GM04503 (cell line): Measurements from ENCODE around the gene NWD2.
"Not testable (repeated sequence)": the region's sequence is repeated elsewhere in the genome, so short reads cannot be mapped to it uniquely, and the experiment has no call there.

Experiments
- DNase-seq: peaks from one replicate; pipeline ENCODE4 v3.0.0-alpha.2; 2012; ENCODE audit warnings: low read depth

NWD2 gene, protein sequence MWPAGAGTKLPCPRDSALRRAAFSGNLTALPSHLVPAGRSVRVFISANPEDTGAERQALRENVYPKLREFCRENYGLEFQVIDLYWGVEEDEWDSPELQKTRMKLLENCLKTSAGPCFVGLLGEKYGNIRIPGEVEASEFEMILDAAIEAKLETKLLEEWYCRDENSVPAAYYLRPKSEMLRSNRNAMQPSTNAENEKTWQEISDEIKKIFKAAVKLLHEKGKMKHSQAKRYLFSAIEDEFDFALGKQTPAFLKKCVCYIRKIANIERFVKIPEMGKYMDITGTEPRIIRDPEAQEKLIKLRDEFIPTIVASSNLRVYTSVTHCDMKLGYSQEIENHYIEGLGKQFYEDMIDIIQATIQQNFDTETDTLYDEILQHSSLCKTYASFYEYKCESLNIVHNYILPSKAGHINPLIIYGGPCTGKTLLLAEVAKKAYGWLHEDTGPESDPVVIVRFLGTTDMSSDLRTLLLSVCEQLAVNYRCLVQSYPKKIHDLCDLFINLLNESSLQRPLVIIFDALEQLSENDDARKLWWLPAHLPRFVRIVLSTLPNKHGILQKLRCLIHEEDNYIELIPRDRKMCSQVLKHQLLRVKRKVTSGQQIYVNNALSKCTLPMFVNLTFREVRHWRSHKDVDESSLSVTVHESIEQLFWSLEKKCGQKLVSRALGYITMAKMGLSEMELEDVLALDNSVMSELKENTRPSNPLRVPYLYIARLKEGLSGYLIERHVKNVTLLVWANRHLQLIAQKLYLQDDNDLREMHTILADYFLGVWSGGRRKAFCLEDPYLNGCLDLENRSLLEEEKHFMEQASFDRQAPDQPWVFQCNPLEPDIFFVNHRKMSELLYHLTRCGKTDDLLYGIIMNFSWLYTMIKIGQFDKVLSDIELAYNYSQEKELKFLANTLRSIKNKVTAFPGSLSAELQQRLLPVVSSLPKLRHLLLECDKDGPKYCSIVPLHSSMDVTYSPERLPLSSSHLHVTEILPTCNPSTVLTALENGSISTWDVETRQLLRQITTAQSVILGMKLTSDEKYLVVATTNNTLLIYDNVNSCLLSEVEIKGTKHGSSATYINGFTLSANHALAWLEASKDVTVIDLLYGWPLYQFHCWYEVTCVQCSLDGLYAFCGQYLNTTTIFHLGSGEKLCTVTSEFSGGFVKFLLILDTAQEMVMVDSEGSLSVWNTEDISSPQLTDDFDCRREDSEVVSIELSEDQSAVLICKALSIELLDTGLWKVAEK (N-terminal part only)

DNA sequence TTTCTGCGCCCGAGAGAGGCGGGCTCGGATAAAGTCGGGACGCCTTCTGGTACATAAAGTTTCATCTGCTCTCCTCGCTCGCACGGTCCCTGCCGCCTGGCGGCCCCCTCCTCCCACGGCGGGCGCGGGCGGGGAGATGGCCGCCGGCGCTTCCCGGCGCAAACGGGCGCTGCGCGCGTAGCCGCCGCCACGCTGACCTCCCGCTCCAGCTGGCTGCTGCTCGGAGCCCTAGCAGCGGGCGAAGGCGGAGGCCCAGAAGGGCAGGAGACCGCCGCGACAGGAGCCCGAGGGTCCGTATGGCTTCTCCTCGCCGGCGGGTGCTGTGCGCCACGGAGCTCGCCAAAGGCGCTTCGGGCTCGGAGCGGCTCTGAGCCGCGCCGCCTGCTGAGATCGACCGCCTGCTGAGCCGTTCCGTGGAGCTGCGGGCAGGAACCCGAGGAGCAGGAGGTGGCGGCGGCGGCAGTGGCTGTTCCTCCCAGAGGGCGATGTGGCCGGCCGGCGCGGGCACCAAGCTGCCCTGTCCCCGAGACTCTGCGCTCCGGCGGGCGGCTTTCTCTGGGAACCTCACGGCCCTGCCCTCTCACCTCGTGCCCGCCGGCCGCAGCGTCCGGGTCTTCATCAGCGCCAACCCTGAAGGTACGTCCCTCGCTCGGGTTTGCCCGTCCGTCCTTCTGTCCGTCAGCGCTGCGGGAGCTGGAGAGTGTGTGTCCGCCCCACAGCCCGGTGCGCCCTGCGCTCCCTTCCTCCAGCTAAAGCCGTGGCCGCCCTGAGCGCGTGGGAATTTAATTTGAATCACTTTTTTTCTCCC lies at the start of gene NWD2:
NWD2 (plus strand) TSS at position 161 of the 808 bp plus-strand sequence; CDS start at position 486, 325 bp downstream.
- DNase-seq = no peak

DNA sequence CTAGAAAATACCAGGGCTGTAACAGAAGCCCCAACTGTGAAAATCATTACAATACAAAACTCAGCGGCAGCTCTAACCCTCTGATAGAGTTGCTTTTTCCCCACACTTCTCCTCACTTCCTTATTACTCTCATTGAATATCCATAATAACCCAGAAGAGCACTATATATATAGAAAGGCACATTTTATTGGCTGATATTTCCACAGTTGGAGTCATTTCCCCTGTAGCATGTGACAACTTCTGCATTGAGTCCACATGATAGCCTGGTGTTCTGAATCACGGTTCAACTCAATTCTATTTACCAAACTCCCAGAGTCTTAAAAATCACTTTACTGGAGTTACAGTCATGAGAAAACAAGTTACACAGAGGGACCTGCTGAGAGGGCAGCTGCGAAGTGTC lies 46.6 kb upstream of the NWD2 start:
- no peak for DNase-seq

DNA sequence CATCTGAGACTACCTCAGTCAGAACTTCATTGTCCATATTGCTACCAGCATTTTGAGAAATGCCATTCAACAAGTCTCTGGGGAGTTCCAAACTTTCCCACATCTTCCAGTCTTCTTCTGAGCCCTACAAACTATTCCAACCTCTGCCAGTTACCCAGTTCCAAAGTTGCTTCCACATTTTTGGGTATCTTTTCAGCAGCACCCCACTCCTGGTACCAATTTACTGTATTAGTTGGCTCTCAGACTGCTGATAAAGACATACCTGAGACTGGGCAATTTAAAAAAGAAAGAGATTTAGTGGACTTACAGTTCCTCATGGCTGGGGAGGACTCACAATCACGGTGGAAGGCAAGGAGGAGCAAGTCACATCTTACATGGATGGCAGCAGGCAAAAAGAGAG lies 39.8 kb upstream of the NWD2 start:
- DNase-seq = not testable (repeated sequence)

DNA sequence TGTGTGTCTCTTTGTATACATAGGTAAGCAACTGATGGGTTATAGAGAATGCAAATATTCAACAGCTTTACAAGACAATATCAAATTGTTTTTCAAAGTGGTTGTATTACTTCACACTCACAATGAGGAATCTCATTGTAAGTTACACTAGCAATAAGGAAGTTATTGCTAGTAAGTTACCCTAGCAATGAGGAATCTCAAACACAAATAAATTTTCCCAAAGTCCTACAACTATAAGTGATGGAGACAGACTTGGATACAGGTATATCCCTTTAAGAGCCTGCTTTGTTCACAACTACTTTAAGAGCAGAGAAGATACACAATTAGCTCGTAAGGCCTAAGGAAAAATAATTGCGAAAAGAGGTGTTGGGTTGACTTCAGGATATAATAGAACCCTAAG lies 28.3 kb upstream of the NWD2 start:
- no peak for DNase-seq

DNA sequence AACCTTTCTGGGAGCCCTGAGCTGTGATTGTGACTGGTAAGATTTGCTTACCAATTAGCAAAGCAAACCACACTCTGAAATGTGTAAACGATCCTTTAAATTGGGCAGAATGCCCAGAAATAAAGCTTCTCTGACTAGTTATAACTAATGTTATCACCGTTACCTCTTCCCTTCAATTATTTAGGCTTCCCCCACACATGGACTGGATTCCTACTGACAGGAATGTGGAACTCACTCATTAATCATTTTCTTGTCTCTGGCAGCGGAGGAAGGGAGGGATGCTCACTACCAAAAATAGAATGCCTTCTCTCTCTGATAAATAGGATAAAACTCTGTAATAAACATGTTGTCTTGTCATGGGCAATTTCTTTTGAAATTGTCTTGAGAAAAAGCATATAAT lies 25.3 kb upstream of the NWD2 start:
- no peak for DNase-seq

DNA sequence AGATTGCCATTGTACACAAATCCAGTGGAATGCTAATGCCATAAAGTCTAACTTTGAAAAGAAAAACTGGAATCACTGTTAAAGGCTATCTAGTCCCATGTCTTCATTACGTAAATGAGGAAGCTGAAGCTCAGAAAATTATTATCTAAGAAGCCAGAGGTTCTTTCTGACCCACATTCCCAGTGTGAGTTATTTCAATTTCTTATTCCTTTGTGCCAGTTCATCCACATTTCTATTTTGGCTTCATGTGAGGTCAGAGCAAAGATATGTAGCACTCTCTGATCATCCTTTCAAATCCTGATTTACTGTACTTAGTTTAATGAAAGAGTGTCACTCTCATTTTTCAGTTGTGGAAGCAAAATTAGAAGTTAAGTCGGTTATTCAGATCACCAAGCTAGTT lies 24.6 kb upstream of the NWD2 start:
- no peak for DNase-seq

DNA sequence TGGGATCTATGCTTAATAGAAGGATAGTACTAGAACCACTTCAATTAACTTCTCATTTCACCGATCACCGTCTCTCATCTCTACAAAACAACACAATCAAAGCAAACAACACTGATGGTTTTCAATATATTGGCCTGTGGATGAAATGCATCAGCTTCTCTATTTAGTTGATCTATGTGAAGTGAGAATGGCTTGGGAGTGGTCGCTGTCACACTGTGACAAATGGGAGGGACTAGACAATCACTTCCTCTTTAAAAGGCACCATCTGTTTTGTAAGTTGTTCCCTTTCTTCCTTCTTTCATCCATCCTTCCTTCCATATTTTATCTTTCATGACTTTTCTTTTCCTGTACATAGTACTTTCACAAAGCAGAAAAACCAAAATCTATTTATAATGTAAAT lies 23.9 kb upstream of the NWD2 start:
- DNase-seq = no peak

DNA sequence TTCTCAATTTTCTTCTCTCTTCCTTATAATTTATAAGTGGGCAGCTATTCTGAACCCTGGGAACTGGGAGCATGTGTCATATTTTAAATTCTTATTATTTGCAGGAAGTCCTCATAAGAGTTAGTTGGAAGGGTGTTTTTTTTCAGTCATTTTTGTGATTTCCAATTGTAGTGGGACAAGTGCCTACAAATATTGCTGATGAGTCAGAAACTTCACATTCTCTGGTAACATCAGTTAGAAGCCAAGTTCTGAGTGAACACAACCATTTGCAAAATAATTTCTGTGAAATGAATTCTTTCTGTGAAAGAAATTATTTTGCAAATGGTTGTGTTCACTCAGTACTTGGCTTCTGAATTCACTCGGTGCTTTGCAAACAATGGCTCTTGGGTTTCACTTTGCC lies 20.8 kb upstream of the NWD2 start:
- no peak for DNase-seq

DNA sequence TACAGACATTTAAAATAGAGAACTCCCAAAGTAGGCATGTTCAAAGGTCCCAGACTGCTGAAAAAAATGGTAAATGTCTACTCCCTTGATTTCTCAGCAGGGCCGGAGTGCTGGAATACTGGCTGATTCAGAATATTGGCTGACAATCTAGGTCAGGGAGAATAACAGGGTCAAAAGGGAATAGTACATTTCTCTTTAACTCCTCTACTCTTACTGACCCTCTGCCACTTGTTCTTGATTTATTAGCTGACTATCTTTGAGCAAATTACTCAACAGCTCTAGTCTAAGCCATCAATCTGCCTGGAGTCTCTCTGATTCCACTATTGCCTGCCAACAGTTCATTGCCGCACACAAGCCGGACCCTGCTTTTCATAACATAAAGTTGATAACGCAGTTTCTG lies 19.7 kb upstream of the NWD2 start:
- no peak for DNase-seq

DNA sequence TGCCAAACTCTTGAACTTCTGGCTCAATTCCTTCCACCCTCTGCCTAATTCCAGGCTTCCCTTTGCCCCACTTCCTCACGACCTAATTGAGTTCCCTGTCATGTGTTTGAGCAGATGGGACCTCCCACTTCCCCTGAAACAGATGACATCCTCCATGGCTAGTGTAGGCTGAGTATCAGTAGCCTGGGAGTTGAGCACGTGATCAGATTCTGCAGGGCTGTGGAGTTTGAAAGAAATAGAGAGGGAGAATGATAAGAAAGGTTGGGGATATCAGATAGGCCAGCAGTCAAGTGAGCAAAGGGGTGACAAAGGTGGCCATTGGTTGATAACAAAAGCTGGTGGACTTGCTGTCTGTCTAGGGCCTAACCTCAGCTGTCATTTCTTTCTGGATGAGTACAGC lies 18.8 kb upstream of the NWD2 start:
- DNase-seq = no peak

DNA sequence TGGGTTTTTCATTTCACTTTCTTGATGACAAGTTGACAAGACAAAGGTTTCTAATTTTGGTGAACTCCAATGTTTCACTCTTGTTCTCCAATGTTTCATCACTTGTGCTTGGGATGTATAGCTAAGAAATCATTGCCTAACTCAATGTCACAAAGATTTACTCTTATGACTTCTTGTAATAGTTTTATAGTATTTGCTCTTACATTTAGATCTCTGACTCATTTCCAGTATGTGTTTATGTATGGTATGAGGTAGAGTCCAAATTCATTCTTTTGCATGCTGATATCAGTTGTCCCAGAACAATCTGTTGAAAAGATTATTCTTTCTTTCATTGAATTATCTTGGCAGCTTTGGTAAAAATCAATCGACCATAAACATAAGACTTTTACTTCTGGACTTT lies 12.2 kb upstream of the NWD2 start:
- DNase-seq = no peak

DNA sequence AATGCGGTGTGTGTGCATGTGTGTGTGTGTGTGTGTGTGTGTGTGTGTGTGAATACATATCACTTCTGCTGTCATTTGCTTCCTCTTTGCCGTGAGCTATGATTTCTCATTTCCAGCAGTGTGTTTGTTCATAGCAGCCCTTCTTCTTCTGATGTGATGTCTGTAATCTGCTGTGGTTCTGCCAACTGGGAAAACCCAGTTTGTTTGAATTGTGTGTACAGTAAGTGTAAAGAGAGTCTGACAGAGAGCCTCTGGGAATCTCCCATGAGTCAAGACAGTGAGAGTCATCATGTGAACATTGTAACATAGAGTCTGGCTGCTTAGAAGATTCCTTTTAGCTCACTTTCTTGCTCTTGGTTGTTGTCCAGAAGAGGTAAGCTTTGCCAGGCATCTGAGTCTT lies 8.4 kb upstream of the NWD2 start:
- no peak for DNase-seq

DNA sequence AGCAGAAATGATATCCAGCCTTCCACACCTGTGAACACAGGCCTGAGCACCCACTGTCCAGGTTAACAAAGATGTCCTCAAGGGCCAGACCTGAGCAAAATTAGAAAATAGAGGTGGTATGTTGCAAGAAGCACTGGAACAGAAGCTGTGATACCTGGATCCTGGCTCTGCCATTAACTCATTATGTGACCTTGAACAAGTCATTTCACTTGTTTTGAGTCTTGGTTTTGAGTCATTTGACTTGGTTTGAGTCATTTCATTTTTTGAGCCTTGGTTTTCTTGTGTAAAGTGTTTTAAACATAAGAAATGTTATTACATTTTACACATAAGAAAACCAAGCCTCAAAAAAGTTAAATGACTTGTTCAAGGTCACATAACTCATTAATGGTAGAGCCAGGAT lies 2.9 kb upstream of the NWD2 start:
- DNase-seq = no peak

DNA sequence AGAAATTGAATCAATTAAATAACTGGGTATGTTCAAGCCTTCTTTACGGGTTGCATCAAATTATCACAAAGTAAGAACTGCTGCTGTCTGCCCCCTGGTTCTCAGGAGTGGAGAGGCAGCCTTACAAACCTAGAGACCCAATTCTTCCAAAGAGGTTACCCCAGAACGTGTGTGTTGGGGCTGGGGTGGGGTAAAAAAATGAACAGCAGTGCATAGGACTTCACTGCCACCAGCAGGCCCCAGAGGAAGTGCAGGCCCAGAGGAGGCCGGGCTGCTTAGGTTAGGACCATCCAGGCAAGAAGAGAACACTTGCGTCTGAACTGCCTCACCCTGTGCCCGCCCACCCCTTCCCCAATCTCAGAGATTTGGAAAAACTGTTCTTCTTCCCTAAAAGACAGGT lies 1.5 kb upstream of the NWD2 start:
- no peak for DNase-seq

DNA sequence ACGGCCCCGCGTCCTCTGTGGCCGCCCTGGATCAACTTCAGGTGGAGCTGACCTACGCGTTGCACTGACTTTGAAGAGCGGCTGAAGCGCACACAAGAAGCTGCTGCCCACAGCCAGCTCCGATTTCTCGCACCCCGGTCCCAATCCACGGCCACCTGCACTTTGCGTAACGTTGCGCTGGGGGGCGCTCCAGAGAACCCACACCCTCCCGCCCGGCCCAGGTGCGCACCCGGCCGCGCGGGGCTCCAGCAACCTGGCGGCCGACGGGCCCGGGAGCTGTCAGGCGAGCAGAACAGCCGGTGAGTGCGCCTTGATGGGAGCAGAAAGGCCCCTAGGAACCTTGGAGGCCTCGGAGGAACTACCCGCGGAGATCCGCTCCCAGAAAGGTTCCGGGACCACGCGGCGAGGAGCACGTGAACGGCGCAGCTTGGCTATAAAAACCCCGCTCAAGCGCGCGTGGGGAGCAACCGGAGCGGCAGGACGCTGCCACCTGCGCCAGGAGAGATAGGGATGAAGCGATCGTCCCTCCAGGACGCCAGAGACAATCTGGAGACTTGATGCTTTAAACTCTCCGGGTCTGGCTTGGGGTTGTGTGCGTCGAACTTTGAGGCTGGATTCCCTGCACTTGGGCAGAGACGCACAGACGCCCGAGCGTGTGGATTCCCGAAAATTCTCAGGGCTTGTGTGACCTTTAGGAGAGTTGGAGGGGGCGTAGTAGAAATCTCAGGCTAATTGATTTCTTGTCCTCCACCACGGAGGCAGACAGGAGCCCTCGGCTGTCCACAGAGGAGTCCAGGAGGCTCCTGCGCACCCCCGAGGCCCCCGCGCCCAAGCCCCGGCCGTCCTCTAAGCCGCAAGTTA lies 591 bp upstream of the NWD2 start:
- DNase-seq = no peak

DNA sequence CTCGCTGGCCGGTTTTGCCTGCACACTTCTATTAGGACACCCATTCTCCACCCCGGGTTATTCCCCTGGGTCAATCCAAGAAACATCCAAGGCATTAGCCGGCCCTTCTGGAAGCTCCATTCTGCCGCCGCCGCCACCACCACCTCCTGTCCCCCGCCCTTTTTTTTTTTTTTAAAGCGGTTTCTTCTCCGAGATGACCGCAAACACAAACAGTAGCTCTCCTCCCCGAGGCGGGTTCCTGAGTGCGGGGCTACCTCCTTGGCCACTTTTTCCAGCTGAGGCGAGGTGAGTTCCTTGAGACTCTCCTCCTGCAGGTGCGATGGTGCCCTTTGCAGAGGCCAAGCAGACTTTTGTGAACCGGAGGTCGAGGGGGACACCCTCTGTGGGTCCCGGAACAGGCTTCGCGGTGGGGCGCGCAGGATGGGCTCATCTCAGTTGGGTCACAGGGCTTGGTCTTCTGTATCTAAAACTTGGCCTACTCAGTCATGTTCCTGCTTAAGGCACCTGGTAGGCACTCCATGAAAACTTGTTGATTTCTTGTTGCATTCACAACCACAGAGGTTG lies 930 bp downstream of the NWD2 start:
- no peak for DNase-seq

DNA sequence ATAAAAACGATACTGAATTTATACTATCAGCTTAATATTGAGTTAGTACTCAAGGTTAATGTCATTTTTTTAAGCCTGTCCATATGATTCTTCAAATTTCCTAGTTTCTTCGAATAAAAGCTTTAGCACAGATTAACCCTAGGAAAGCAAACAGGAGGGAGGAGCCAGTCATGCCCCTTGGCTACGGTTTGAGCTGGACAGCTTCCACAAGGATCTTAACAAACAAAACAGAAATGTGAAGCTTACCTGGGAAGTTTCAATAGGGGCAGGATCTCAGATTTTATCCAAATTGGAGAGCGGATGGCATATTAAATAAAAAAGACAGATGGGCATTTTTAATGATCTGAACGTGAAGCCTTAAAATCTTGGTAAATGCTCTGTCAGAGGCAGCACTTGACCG lies 2.3 kb downstream of the NWD2 start:
- no peak for DNase-seq

DNA sequence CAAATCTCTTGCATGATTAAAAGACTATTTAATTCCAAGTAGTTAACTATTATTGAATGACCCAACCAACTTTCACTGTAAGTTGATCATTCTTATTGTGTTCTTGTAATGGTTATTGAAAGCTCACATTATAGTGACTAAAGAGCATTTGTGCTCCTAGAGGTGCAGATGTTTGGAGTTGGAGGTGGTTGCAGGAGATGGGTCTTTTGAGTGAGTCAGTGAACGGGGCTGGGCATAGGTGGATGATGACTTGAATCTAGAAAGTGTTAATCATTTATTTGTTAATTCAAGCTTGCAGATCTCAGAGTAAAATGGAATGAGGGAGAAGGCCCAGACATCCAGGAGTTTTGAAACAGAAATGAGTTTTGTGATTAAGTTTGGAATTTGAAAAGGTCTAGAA lies 13.7 kb downstream of the NWD2 start:
- no peak for DNase-seq

DNA sequence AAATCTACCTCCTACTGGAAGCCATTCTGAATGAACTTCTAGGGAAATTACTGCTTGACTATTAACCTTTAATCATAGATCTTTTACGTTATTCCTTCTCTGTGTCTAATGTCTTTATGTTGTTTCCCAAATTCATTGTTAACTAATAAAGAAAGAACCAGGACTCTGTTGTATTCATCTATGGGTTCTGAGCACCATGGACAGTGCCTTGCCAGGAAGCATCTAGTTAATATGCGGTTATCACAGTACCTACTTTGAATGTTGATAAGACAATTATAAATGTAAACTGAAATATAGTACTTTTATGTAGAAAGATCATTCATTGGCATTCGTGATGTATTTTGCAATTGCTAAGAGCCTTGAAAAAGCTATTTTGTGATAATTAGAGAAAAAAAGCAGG lies 23.8 kb downstream of the NWD2 start:
- DNase-seq = no peak

DNA sequence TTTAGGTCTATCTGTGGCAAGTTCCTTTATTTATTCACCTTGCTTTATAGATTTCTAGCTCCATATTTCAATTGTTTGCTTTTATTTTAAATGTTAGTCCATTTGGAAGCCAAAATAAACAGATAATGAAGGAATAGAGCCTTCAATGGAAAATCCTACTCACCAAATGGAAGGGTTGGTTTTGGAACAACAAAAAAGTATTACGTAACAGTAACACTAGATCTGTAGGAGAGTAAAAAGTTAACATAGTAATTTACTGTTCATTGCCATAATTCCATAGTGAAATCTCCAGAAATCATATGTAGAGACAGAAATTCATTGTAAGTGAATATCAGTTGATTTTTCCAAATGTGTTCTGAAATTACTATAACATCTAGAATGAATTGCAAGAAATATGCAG lies 34.6 kb downstream of the NWD2 start:
- no peak for DNase-seq
